ENCODE measurements around the gene DNAH10.

The DNAH10 gene

DNA sequence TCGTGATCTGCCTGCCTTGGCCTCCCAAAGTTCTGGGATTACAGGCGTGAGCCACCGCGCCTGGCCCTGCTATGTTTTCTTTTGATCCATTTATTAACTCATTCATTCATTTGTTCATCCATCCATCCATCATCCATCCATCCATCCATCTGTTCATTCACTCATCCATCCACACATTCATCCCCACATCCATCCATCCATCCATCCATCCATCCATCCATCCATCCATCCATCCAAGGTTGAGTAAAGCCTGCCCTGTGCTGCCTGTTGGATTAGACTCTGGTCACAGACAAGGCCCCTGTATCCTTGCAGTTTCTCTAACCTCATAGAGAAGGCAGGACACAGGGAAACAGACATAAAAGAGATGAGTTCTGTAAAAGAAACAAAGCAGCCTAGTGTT, 44.9 kb downstream of the DNAH10 start:
- Histone ChIP-seq H3K9ac (ENCODE audit: low read depth in 1 of 2, low read length in 2 of 2) (no peak overlapping the region), H3K9me3 (ENCODE audit: control insufficient read depth in 1 of 2, low read length in 2 of 2) (no peaks in the 10 kb centered on the region)

DNA sequence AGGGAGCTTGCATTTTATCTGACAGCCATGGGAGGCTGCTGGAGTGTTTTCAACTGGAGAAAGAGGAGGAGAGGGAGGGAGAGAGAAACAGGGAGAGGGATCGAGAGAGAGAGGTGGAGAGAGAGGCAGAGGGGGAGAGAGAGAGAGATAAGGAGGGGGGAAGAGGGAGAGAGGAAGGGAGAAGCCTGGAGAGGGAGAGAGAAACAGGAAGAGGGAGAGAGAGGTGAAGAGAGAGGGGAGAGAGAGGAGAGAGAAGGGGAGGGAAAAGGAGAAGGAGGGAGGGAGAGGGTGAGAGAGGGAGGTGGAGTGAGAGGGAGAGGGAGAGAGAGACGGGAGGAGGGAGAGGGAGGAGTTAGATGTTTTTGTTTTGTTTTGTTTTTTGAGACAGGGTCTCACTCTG, 45.6 kb downstream of the DNAH10 start:
- no peak overlapping the region for H3K27ac ChIP-seq (ENCODE audit: low read depth, low read length)
- H3K4me1 ChIP-seq (ENCODE audit: control insufficient read depth in 1 of 2, insufficient read depth in 2 of 2, low read length in 2 of 2), result no peaks in the 10 kb centered on the region
- H3K9me3 ChIP-seq (ENCODE audit: control insufficient read depth in 1 of 2, low read length in 2 of 2), result no peaks in the 10 kb centered on the region
- no peaks in the 10 kb centered on the region for H3K36me3 ChIP-seq (ENCODE audit: control insufficient read depth in 1 of 2, insufficient read depth in 2 of 2, low read length in 2 of 2)
- H3K27me3 ChIP-seq (ENCODE audit: control insufficient read depth in 1 of 2, insufficient read depth in 2 of 2, low read length in 2 of 2), result no peaks in the 10 kb centered on the region
- no peak overlapping the region for H3K9ac ChIP-seq (ENCODE audit: low read depth in 1 of 2, low read length in 2 of 2)
- H3K4me3 ChIP-seq (ENCODE audit: low read depth in 1 of 2, low read length in 2 of 2), result no peak overlapping the region

More for the DNA sequence above, 44.9 kb downstream of the DNAH10 start:
- H3K4me3 ChIP-seq (ENCODE audit: low read depth in 1 of 2, low read length in 2 of 2), result no peak overlapping the region
- no peak overlapping the region for H3K27ac ChIP-seq (ENCODE audit: low read depth, low read length)
- H3K36me3 ChIP-seq (ENCODE audit: control insufficient read depth in 1 of 2, insufficient read depth in 2 of 2, low read length in 2 of 2), result no peaks in the 10 kb centered on the region
- no peaks in the 10 kb centered on the region for H3K4me1 ChIP-seq (ENCODE audit: control insufficient read depth in 1 of 2, insufficient read depth in 2 of 2, low read length in 2 of 2)
- no peaks in the 10 kb centered on the region for H3K27me3 ChIP-seq (ENCODE audit: control insufficient read depth in 1 of 2, insufficient read depth in 2 of 2, low read length in 2 of 2)

DNA sequence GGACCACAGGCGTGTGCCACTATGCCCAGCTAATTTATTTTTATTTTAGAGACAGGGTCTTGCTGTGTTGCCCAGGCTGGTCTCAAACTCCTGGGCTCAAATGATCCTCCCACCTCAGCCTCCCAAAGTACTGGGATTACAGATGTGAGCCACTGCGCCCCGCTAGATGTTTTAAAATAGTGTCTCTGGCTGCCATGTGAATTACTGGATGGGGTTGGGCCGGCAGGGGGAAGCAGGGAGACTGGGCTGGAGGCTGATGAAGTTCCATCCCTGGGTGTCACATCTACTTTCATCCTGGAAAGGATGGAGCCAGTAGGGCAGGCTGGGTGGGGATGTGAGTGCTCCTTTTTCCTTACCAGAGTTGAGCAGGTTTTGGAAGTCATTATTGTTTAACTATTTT, 46.1 kb downstream of the DNAH10 start:
- Histone ChIP-seq H3K27ac (ENCODE audit: low read depth, low read length) (no peak overlapping the region), H3K9ac (ENCODE audit: low read depth in 1 of 2, low read length in 2 of 2) (no peak overlapping the region), H3K4me3 (ENCODE audit: low read depth in 1 of 2, low read length in 2 of 2) (no peak overlapping the region)

DNA sequence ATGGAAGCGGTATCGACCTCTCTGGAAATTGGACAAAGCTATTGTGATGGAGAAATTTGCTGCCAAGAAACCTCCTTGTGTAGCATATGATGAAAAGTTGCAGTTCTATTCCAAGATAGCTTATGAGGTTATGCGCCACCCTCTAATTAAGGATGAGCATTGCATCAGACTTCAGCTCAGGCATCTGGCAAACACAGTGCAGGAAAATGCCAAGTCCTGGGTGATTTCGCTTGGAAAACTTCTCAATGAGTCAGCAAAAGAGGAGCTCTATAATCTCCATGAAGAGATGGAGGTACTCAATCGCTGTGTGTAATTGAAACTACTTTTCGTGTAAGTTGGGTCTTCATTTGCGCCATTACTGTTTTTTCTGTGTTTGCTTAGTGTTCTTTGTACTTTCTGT, 51.2 kb downstream of the DNAH10 start:
- Histone ChIP-seq H3K9ac (ENCODE audit: low read depth in 1 of 2, low read length in 2 of 2) (no peak overlapping the region), H3K27ac (ENCODE audit: low read depth, low read length) (no peak overlapping the region), H3K36me3 (ENCODE audit: control insufficient read depth in 1 of 2, insufficient read depth in 2 of 2, low read length in 2 of 2) (no peaks in the 10 kb centered on the region), H3K4me1 (ENCODE audit: control insufficient read depth in 1 of 2, insufficient read depth in 2 of 2, low read length in 2 of 2) (no peaks in the 10 kb centered on the region), H3K4me3 (ENCODE audit: low read depth in 1 of 2, low read length in 2 of 2) (no peak overlapping the region), H3K27me3 (ENCODE audit: control insufficient read depth in 1 of 2, insufficient read depth in 2 of 2, low read length in 2 of 2) (no peaks in the 10 kb centered on the region), H3K9me3 (ENCODE audit: control insufficient read depth in 1 of 2, low read length in 2 of 2) (peaks cover 4 to 6% of the 10 kb centered on the region in 2 donors)

More for the DNA sequence above, 46.1 kb downstream of the DNAH10 start:
- H3K36me3 ChIP-seq (ENCODE audit: control insufficient read depth in 1 of 2, insufficient read depth in 2 of 2, low read length in 2 of 2), result no peaks in the 10 kb centered on the region
- no peaks in the 10 kb centered on the region for H3K4me1 ChIP-seq (ENCODE audit: control insufficient read depth in 1 of 2, insufficient read depth in 2 of 2, low read length in 2 of 2)
- no peaks in the 10 kb centered on the region for H3K9me3 ChIP-seq (ENCODE audit: control insufficient read depth in 1 of 2, low read length in 2 of 2)
- H3K27me3 ChIP-seq (ENCODE audit: control insufficient read depth in 1 of 2, insufficient read depth in 2 of 2, low read length in 2 of 2), result no peaks in the 10 kb centered on the region

DNA sequence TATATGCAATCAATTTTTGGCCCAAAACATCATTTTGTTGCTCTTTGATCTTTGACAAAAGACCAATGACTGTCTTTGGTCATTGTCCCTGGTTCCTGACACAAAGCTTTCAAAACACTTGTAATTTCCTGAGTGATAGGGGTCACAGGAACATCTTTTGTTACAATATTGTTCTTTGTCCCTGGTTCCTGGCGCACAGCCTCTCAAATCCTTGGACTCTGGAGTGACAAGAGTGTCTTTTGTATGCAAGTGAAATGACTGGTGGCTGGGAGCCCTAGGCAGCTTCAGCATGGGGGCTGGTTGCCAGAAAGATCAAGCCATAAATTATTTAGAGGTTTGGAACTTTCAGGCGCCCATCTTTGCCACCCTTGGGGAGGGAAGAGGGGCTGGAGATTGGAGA, 53.9 kb downstream of the DNAH10 start:
- no peak overlapping the region for H3K4me3 ChIP-seq (ENCODE audit: low read depth in 1 of 2, low read length in 2 of 2)
- H3K9me3 ChIP-seq (ENCODE audit: control insufficient read depth in 1 of 2, low read length in 2 of 2), result peaks cover 4 to 6% of the 10 kb centered on the region in 2 donors
- no peaks in the 10 kb centered on the region for H3K36me3 ChIP-seq (ENCODE audit: control insufficient read depth in 1 of 2, insufficient read depth in 2 of 2, low read length in 2 of 2)
- no peaks in the 10 kb centered on the region for H3K4me1 ChIP-seq (ENCODE audit: control insufficient read depth in 1 of 2, insufficient read depth in 2 of 2, low read length in 2 of 2)
- no peaks in the 10 kb centered on the region for H3K27me3 ChIP-seq (ENCODE audit: control insufficient read depth in 1 of 2, insufficient read depth in 2 of 2, low read length in 2 of 2)
- no peak overlapping the region for H3K9ac ChIP-seq (ENCODE audit: low read depth in 1 of 2, low read length in 2 of 2)
- no peak overlapping the region for H3K27ac ChIP-seq (ENCODE audit: low read depth, low read length)

DNA sequence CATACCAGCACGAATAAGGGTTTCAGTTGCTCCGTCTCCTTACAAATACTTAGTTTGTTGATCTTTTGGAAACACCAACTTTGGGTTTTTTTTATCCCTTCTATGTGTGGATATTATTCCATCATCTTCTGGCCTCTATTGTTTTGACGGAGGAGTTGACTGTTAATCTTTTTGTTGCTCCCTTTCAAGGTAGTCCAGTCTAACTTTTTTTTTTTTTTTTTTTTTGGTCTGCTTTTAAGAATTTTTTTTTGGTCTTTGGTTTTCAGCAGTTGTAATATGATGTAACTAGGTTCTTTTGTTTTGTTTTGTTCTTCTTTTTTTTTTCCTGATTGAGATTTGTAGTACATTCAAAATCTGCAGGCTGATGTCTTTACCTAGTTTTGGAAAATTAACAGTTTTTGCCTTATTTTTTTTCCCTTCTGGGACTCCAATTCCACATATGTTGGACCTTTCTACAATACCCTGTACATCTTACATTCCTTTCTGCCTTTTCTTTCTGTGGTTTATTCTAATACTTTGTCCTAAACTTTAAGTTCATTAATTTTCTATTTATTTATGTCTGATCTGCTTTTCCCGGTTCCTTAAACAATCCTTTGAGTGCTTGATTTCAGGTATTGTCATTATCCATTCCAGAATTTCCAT, 54.9 kb downstream of the DNAH10 start:
- Histone ChIP-seq H3K27ac (ENCODE audit: low read depth, low read length) (no peak overlapping the region), H3K9me3 (ENCODE audit: control insufficient read depth in 1 of 2, low read length in 2 of 2) (peaks cover 4 to 6% of the 10 kb centered on the region in 2 donors), H3K27me3 (ENCODE audit: control insufficient read depth in 1 of 2, insufficient read depth in 2 of 2, low read length in 2 of 2) (no peaks in the 10 kb centered on the region), H3K4me3 (ENCODE audit: low read depth in 1 of 2, low read length in 2 of 2) (no peak overlapping the region), H3K4me1 (ENCODE audit: control insufficient read depth in 1 of 2, insufficient read depth in 2 of 2, low read length in 2 of 2) (no peaks in the 10 kb centered on the region), H3K9ac (ENCODE audit: low read depth in 1 of 2, low read length in 2 of 2) (no peak overlapping the region), H3K36me3 (ENCODE audit: control insufficient read depth in 1 of 2, insufficient read depth in 2 of 2, low read length in 2 of 2) (no peaks in the 10 kb centered on the region)

DNA sequence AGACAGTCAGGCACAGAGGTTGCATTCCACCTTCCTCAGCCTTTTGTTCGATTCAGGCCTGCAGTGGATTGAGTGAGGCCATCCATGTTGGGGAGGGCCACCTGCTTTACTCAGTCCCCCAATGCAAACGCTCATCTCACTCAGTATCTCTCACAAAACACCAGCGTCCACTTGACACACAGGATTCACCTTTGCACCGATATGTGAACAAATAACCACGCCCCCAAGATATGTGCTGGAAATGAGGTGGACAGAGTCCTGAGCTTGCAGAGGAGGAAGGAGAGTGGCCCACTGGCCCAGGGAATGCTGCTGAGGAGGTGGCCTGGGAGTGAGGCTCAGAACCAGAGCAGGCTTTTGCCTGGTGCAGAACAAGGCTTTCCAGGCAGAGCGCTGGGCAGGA, 60.7 kb downstream of the DNAH10 start:
- no peak overlapping the region for H3K4me3 ChIP-seq (ENCODE audit: low read depth in 1 of 2, low read length in 2 of 2)
- no peaks in the 10 kb centered on the region for H3K27me3 ChIP-seq (ENCODE audit: control insufficient read depth in 1 of 2, insufficient read depth in 2 of 2, low read length in 2 of 2)

DNA sequence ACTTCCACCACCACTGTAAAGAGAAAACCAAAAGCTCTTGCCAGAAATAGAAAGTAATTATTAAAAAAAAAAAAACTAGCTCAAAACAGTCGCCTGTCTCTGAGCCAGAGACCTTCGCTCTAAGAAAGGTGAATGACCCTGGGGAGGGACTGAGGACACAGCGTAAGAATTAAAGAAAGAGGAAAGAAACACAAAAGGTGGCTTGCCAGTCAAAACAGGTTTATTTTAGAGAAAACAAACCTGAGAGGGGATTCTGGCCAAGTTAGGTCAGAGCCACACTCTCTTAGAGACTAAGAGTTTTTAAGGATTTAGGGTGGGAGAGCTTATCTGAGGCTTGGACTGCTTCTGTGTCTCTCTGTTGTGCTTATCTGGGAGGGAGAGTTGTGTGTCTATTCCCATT, 66.0 kb downstream of the DNAH10 start:
- H3K4me1 ChIP-seq (ENCODE audit: control insufficient read depth in 1 of 2, insufficient read depth in 2 of 2, low read length in 2 of 2), result no peaks in the 10 kb centered on the region
- H3K36me3 ChIP-seq (ENCODE audit: control insufficient read depth in 1 of 2, insufficient read depth in 2 of 2, low read length in 2 of 2), result no peaks in the 10 kb centered on the region
- H3K9me3 ChIP-seq (ENCODE audit: control insufficient read depth in 1 of 2, low read length in 2 of 2), result no peaks in the 10 kb centered on the region
- no peak overlapping the region for H3K27ac ChIP-seq (ENCODE audit: low read depth, low read length)
- no peak overlapping the region for H3K9ac ChIP-seq (ENCODE audit: low read depth in 1 of 2, low read length in 2 of 2)
- H3K4me3 ChIP-seq (ENCODE audit: low read depth in 1 of 2, low read length in 2 of 2), result no peak overlapping the region
- no peaks in the 10 kb centered on the region for H3K27me3 ChIP-seq (ENCODE audit: control insufficient read depth in 1 of 2, insufficient read depth in 2 of 2, low read length in 2 of 2)

More for the DNA sequence above, 60.7 kb downstream of the DNAH10 start:
- Histone ChIP-seq H3K9ac (ENCODE audit: low read depth in 1 of 2, low read length in 2 of 2) (no peak overlapping the region), H3K36me3 (ENCODE audit: control insufficient read depth in 1 of 2, insufficient read depth in 2 of 2, low read length in 2 of 2) (no peaks in the 10 kb centered on the region), H3K9me3 (ENCODE audit: control insufficient read depth in 1 of 2, low read length in 2 of 2) (no peaks in the 10 kb centered on the region), H3K4me1 (ENCODE audit: control insufficient read depth in 1 of 2, insufficient read depth in 2 of 2, low read length in 2 of 2) (peaks cover 0 to 5% of the 10 kb centered on the region in 2 donors), H3K27ac (ENCODE audit: low read depth, low read length) (no peak overlapping the region)

DNA sequence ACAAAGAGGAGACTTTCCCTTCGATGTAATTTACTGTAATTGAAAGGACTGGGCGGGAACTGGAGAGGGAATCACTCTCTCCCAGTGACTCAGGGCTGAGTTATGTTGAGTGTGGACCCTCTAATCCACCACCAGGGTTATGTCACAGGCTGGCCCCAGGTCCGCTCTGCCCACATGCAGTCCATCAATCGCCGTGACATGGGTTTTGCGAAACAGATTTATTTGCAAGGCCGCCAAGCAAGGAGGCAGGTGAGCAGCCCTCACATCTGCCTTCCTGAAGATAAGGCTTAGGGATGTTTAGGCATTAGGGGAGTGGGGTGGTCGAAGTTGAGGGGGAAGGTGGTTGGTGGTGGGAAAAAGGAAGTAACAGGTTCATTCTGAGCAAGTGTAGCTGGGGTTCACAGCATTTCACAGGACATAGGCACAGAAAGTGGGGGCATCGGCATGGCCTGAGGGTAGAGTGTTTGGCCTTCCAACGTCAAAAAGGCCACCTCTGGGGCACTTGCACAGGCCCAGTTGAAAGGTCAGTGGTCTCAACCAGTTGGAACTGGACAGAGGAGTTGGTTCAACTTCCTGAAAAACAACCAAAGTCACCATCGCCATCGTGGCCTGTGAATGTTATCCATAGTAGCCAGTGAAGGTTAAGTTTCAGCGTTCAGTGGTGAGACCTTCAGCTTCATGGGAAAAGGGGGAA, 66.9 kb downstream of the DNAH10 start:
- Histone ChIP-seq H3K27ac (ENCODE audit: low read depth, low read length) (no peak overlapping the region), H3K4me1 (ENCODE audit: control insufficient read depth in 1 of 2, insufficient read depth in 2 of 2, low read length in 2 of 2) (no peaks in the 10 kb centered on the region), H3K9ac (ENCODE audit: low read depth in 1 of 2, low read length in 2 of 2) (no peak overlapping the region), H3K27me3 (ENCODE audit: control insufficient read depth in 1 of 2, insufficient read depth in 2 of 2, low read length in 2 of 2) (no peaks in the 10 kb centered on the region), H3K9me3 (ENCODE audit: control insufficient read depth in 1 of 2, low read length in 2 of 2) (peaks cover 0 to 4% of the 10 kb centered on the region in 2 donors), H3K4me3 (ENCODE audit: low read depth in 1 of 2, low read length in 2 of 2) (no peak overlapping the region), H3K36me3 (ENCODE audit: control insufficient read depth in 1 of 2, insufficient read depth in 2 of 2, low read length in 2 of 2) (no peaks in the 10 kb centered on the region)

DNA sequence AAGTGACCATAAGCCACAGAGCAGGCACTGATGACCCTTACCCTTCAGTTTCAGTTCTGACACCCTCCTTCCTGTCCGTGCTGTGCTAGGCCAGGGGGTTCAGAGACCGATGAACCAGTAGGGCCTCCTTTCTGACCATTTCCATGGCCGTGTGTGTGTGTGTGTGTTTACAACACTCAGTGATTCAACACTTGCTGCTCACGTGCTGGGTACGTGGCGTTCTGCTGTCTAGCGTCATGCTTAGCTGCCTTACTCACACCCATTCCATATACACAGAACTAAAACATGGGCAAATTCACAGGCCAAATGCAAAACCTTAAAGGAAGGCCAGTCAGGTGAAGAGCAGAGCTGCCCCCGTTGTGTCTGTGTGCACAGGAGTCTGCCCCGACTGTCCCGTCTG, 67.5 kb downstream of the DNAH10 start:
- H3K4me3 ChIP-seq (ENCODE audit: low read depth in 1 of 2, low read length in 2 of 2), result no peak overlapping the region
- no peak overlapping the region for H3K9ac ChIP-seq (ENCODE audit: low read depth in 1 of 2, low read length in 2 of 2)
- H3K27me3 ChIP-seq (ENCODE audit: control insufficient read depth in 1 of 2, insufficient read depth in 2 of 2, low read length in 2 of 2), result no peaks in the 10 kb centered on the region
- peaks cover 0 to 4% of the 10 kb centered on the region in 2 donors for H3K9me3 ChIP-seq (ENCODE audit: control insufficient read depth in 1 of 2, low read length in 2 of 2)
- no peak overlapping the region for H3K27ac ChIP-seq (ENCODE audit: low read depth, low read length)
- no peaks in the 10 kb centered on the region for H3K4me1 ChIP-seq (ENCODE audit: control insufficient read depth in 1 of 2, insufficient read depth in 2 of 2, low read length in 2 of 2)
- no peaks in the 10 kb centered on the region for H3K36me3 ChIP-seq (ENCODE audit: control insufficient read depth in 1 of 2, insufficient read depth in 2 of 2, low read length in 2 of 2)

All from duodenal mucosa (tissue), 2 donors.